Skeletal muscle satellite cell (primary cell): ENCODE results near the gene GRK5.

Source experiments
- H3K27me3 ChIP-seq: 2 replicates; pipeline ENCODE4 v1.7.0; 2013; ENCODE audit warnings: low read length; ENCODE audit not compliant: control insufficient read depth, insufficient read depth
- H3K36me3 ChIP-seq: 2 replicates; pipeline ENCODE4 v1.7.0; 2013; ENCODE audit warnings: mild to moderate bottlenecking, control low read depth, low read length; ENCODE audit not compliant: insufficient read depth
- H3K4me1 ChIP-seq: 2 replicates; pipeline ENCODE4 v1.7.0; 2013; ENCODE audit warnings: low read length; ENCODE audit not compliant: control insufficient read depth, insufficient read depth
- H3K4me2 ChIP-seq: 2 replicates; pipeline ENCODE4 v1.7.0; 2013; ENCODE audit warnings: mild to moderate bottlenecking, low read length
- H3K4me3 ChIP-seq: 2 replicates; pipeline ENCODE4 v1.7.0; 2013; ENCODE audit warnings: low read length
- H3K9ac ChIP-seq: 2 replicates; pipeline ENCODE4 v1.7.0; 2013; ENCODE audit warnings: mild to moderate bottlenecking, low read depth, low read length, moderate library complexity
- H3K9me3 ChIP-seq: replicated peaks from 2 replicates; pipeline ENCODE4 v1.7.0; 2013; ENCODE audit warnings: mild to moderate bottlenecking, control low read depth, low read length

The GRK5 gene

GRCh38 chr10:119283818-119284217, 76.4 kb downstream of the GRK5 start:
- Histone ChIP-seq H3K4me2 (no peak overlapping the region), H3K4me3 (no peak overlapping the region), H3K36me3 (no peaks in the 10 kb centered on the region), H3K27me3 (no peaks in the 10 kb centered on the region), H3K9ac (no peak overlapping the region), H3K9me3 (no peaks in the 10 kb centered on the region), H3K4me1 (peaks cover 13% of the 10 kb centered on the region)

- no peak overlapping the region for H3K4me2 ChIP-seq
- no peaks in the 10 kb centered on the region for H3K9me3 ChIP-seq
- no peaks in the 10 kb centered on the region for H3K27me3 ChIP-seq
- no peak overlapping the region for H3K4me3 ChIP-seq
- no peaks in the 10 kb centered on the region for H3K36me3 ChIP-seq
- H3K9ac ChIP-seq: no peak overlapping the region
- peaks cover 13% of the 10 kb centered on the region for H3K4me1 ChIP-seq
Measured at GRCh38 chr10:119284679-119285096, 77.3 kb downstream of the GRK5 start.

DNA sequence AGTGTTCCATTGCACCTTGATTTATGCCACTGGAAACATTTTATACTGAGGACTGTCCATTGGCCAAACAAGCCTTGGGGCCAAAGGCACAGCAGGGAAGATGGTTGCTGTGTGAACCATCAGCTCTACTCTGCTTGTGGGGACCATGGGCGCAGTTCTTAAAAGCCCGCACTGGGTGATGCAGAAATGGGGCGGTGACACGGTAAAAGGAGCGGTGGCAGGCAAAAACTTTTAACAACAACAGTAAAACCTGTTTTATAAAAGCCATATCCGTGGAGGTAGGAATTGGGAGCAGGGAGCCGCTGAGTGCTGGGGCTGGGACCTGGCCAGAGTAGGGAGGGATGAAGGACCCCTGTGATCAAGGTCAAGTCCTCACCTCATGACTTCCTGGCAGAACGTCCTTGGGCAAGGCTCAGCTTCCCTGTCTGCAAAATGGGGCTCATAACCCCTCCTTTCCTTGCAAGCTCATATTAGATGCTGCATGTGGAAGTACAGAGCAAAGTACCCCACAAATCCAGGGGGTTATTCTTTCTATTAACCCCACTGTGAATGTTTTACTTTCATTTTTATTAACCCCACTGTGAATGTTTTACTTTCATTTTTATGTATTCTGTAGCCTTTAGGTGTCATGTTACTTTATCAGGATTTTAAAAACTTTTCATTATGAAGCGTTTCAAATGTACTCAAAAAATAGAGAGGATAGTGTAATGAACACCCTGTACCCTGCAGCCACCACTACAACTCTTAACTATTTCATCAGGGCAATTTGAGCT, 78.3 kb downstream of the GRK5 start:
- Histone ChIP-seq H3K9me3 (no peaks in the 10 kb centered on the region), H3K4me2 (no peak overlapping the region), H3K4me1 (peaks cover 11% of the 10 kb centered on the region), H3K9ac (no peak overlapping the region), H3K4me3 (no peak overlapping the region), H3K27me3 (peaks cover under 1% of the 10 kb centered on the region), H3K36me3 (no peaks in the 10 kb centered on the region)

- H3K9me3 ChIP-seq: no peaks in the 10 kb centered on the region
- peaks cover 8% of the 10 kb centered on the region for H3K27me3 ChIP-seq
- no peaks in the 10 kb centered on the region for H3K36me3 ChIP-seq
- no peak overlapping the region for H3K4me2 ChIP-seq
- no peak overlapping the region for H3K9ac ChIP-seq
- peaks cover 3% of the 10 kb centered on the region for H3K4me1 ChIP-seq
- no peak overlapping the region for H3K4me3 ChIP-seq
Measured at GRCh38 chr10:119286516-119286915, 79.1 kb downstream of the GRK5 start.

DNA sequence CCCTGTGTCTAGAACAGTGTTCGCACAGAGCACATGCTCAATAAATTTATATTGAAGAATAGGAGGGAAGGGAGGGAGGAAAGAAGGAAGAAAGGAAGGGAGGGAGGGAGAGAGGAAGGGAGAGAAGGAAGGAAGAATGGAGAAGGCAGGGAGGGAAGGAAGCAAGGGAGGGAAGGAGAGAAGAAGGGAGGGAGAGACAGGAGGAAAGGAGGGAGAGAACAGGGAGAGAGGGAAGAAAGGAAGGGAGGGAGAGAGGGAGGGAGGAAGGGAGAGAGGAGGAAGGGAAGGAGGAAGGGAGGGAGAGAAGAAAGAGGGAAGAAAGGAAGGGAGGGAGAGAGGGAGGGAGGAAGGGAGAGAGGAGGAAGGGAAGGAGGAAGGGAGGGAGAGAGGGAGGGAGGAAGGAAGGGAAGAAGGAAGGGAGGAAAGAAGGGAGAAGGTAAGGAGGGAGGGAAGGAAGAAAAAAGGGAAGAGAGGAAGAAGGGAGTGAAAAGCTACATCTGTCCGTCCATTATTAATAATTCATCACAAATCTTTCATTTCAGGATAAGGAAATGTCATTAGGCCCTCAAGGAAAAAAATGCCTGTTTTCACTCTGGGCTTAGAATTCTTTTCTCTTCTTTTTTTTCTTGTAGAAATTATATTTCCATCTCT, 79.7 kb downstream of the GRK5 start:
- no peaks in the 10 kb centered on the region for H3K4me1 ChIP-seq

GRCh38 chr10:119288574-119289001, 81.2 kb downstream of the GRK5 start:
- peaks cover 15% of the 10 kb centered on the region for H3K27me3 ChIP-seq
- no peak overlapping the region for H3K9ac ChIP-seq
- H3K36me3 ChIP-seq: no peaks in the 10 kb centered on the region
- no peaks in the 10 kb centered on the region for H3K4me1 ChIP-seq
- no peak overlapping the region for H3K4me2 ChIP-seq
- H3K9me3 ChIP-seq: no peaks in the 10 kb centered on the region
- no peak overlapping the region for H3K4me3 ChIP-seq

More for the DNA sequence above, 79.7 kb downstream of the GRK5 start:
- H3K9me3 ChIP-seq: no peaks in the 10 kb centered on the region
- peaks cover 10% of the 10 kb centered on the region for H3K27me3 ChIP-seq
- no peaks in the 10 kb centered on the region for H3K36me3 ChIP-seq
- no peak overlapping the region for H3K4me3 ChIP-seq
- no peak overlapping the region for H3K9ac ChIP-seq
- H3K4me2 ChIP-seq: no peak overlapping the region

DNA sequence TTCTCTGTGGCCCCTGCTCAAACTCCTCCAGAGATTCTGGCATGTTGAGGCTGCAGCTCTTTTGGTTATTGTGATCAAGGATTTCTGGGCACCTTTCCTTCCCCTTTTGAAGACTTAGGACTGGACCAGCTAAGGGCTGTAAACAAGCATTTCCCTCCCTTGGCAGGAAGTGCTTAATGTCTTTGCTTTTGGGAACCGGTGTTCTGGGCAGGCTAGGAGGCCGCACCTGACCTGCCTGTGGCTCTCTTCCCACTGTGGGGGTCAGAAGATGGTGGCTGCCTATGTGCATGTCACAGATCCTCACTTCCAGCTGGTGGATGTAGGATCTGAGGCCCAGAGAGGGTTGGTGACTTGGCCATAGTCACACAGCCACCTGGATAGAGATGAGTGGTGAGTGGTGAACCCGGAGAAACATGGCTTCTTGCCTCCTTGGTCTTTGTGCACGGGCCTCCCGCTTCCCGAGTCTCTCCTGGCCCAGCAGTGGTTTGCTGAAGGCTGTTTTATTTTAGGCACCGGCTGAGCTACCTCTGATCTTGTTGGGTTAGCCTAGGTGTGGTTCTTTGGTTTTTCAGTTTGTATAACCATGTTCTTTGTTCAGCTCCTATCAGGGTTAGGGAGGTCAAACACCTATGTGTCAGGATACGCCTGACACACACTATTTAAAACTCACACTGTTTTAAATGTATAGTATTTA, 82.0 kb downstream of the GRK5 start:
- H3K36me3 ChIP-seq: no peaks in the 10 kb centered on the region

GRCh38 chr10:119290301-119291048, 83.1 kb downstream of the GRK5 start:
- H3K9ac ChIP-seq: no peak overlapping the region
- peaks cover 18% of the 10 kb centered on the region for H3K27me3 ChIP-seq
- H3K4me2 ChIP-seq: no peak overlapping the region
- H3K4me1 ChIP-seq: no peaks in the 10 kb centered on the region
- H3K9me3 ChIP-seq: no peaks in the 10 kb centered on the region
- H3K36me3 ChIP-seq: no peaks in the 10 kb centered on the region
- no peak overlapping the region for H3K4me3 ChIP-seq

More for the DNA sequence above, 82.0 kb downstream of the GRK5 start:
- H3K4me1 ChIP-seq: no peaks in the 10 kb centered on the region
- no peak overlapping the region for H3K4me3 ChIP-seq
- H3K9ac ChIP-seq: no peak overlapping the region
- H3K9me3 ChIP-seq: no peaks in the 10 kb centered on the region
- H3K27me3 ChIP-seq: peaks cover 18% of the 10 kb centered on the region
- no peak overlapping the region for H3K4me2 ChIP-seq

DNA sequence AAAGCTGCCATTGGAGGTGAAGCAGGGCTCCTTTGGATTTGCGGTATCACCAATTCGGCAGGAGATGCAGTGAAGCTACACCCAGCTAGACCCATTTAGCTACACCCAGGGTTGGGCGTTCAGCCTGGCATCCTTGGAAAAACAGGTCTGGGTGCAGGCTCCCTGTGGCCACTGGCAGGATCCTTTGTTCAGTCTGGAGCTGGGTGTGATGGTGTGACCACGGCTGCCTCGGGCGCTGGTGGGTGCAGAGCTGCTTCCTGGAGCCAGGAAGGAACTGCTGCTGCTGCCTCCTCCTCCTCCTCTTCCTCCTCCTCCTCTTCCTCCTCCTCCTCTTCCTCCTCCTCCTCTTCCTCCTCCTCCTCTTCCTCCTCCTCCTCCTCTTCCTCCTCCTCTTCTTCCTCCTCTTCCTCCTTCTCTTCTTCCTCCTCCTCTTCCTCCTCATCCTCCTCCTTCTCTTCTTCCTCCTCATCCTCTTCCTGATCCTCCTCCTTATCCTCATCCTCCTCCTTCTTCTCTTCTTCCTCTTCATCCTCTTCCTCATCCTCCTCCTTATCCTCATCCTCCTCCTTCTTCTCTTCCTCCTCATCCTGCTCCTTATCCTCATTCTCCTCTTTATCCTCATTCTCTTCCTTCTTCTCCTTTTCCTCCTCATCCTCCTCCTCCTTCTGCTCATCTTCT, 84.0 kb downstream of the GRK5 start:
- H3K9ac ChIP-seq: no peak overlapping the region
- no peaks in the 10 kb centered on the region for H3K9me3 ChIP-seq
- no peaks in the 10 kb centered on the region for H3K4me1 ChIP-seq
- no peak overlapping the region for H3K4me3 ChIP-seq
- H3K4me2 ChIP-seq: no peak overlapping the region
- no peaks in the 10 kb centered on the region for H3K36me3 ChIP-seq
- peaks cover 18% of the 10 kb centered on the region for H3K27me3 ChIP-seq

- Histone ChIP-seq H3K27me3 (peaks cover 18% of the 10 kb centered on the region), H3K4me2 (no peak overlapping the region), H3K9ac (no peak overlapping the region), H3K4me1 (no peaks in the 10 kb centered on the region), H3K36me3 (no peaks in the 10 kb centered on the region), H3K4me3 (no peak overlapping the region), H3K9me3 (no peaks in the 10 kb centered on the region)
Measured at GRCh38 chr10:119292968-119293760, 85.8 kb downstream of the GRK5 start.
